OCI-LY3 (cell line): ENCODE data around the gene AREL1.

Experiments used
- EZH2phosphoT487 ChIP-seq: fragments of 200-600 bp; shearing (Covaris generic); IDR thresholded peaks from 2 replicates; pipeline ENCODE4 v1.6.1; 2018; ENCODE audit warnings: antibody characterized with exemption, mixed run types, low read depth
- TF ChIP-seq, protein P1 (sequence below): fragments of 200-600, 300-600 bp; sonication (generic); IDR thresholded peaks from 2 replicates; pipeline ENCODE4 v1.5.1; 2014; ENCODE audit warnings: antibody characterized with exemption, low read length, low read depth

- TF ChIP-seq, protein P1, sequence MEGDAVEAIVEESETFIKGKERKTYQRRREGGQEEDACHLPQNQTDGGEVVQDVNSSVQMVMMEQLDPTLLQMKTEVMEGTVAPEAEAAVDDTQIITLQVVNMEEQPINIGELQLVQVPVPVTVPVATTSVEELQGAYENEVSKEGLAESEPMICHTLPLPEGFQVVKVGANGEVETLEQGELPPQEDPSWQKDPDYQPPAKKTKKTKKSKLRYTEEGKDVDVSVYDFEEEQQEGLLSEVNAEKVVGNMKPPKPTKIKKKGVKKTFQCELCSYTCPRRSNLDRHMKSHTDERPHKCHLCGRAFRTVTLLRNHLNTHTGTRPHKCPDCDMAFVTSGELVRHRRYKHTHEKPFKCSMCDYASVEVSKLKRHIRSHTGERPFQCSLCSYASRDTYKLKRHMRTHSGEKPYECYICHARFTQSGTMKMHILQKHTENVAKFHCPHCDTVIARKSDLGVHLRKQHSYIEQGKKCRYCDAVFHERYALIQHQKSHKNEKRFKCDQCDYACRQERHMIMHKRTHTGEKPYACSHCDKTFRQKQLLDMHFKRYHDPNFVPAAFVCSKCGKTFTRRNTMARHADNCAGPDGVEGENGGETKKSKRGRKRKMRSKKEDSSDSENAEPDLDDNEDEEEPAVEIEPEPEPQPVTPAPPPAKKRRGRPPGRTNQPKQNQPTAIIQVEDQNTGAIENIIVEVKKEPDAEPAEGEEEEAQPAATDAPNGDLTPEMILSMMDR: no peak
- TF ChIP-seq EZH2phosphoT487: no peak
Measured at GRCh38 chr14:74634481-74634880, 78.4 kb downstream of the AREL1 start.
